SK-N-SH treated with all-trans-retinoic acid at 6 μM for 48 hours (cell line): Measurements from ENCODE around the gene PIK3CD.

Experiments
- ATAC-seq: fragments of 200-7000 bp; cut with Tn5 transposase; 3 replicates; pipeline ENCODE4 v1.9.1; 2020; ENCODE audit warnings: mild to moderate bottlenecking, moderate library complexity
- ARNTL ChIP-seq: fragments of 450-650 bp; formaldehyde crosslinking; IDR thresholded peaks from 2 replicates; pipeline ENCODE4 v1.5.0; 2020; ENCODE audit warnings: low read depth, mild to moderate bottlenecking, moderate library complexity, borderline replicate concordance
- BACH2 ChIP-seq: fragments of 250-450 bp; sonication (Bioruptor Pico); IDR thresholded peaks from 2 replicates; pipeline ENCODE4 v1.9.0; 2021; ENCODE audit warnings: mild to moderate bottlenecking, borderline replicate concordance
- CSDC2 ChIP-seq: fragments of 250-450 bp; sonication (Bioruptor Pico); IDR thresholded peaks from 2 replicates; pipeline ENCODE4 v1.5.0; 2020; ENCODE audit warnings: mild to moderate bottlenecking, moderate library complexity
- CSRNP3 ChIP-seq: fragments of 250-450 bp; sonication (Bioruptor Pico); IDR thresholded peaks from 2 replicates; pipeline ENCODE4 v1.5.1; 2021; ENCODE audit warnings: mild to moderate bottlenecking, moderate library complexity
- ESRRG ChIP-seq: fragments of 250-450 bp; sonication (Bioruptor Pico); IDR thresholded peaks from 2 replicates; pipeline ENCODE4 v1.6.1; 2021; ENCODE audit warnings: mild to moderate bottlenecking
- GLIS3 ChIP-seq: fragments of 250-450 bp; sonication (Bioruptor Pico); IDR thresholded peaks from 2 replicates; pipeline ENCODE4 v1.5.0; 2020; ENCODE audit warnings: mild to moderate bottlenecking, moderate library complexity
- ISL1 ChIP-seq: fragments of 250-450 bp; sonication (Bioruptor Pico); IDR thresholded peaks from 2 replicates; pipeline ENCODE4 v2.1.2; 2022; ENCODE audit warnings: mild to moderate bottlenecking, moderate library complexity
- OSR1 ChIP-seq: fragments of 250-450 bp; sonication (Bioruptor Pico); IDR thresholded peaks from 2 replicates; pipeline ENCODE4 v1.8.0; 2022; ENCODE audit warnings: moderate library complexity, mild to moderate bottlenecking, inconsistent platforms
- PATZ1 ChIP-seq: fragments of 250-450 bp; sonication (Bioruptor Pico); IDR thresholded peaks from 2 replicates; pipeline ENCODE4 v1.8.0; 2020; ENCODE audit warnings: mild to moderate bottlenecking, moderate library complexity, borderline replicate concordance
- POU6F1 ChIP-seq: fragments of 250-450 bp; sonication (Bioruptor Pico); IDR thresholded peaks from 2 replicates; pipeline ENCODE4 v1.8.0; 2021; ENCODE audit warnings: low read depth, mild to moderate bottlenecking, moderate library complexity, borderline replicate concordance
- PPARA ChIP-seq: fragments of 250-450 bp; sonication (Bioruptor Pico); IDR thresholded peaks from 2 replicates; pipeline ENCODE4 v1.5.0; 2020; ENCODE audit warnings: mild to moderate bottlenecking, borderline replicate concordance
- RARB ChIP-seq: fragments of 250-450 bp; sonication (Bioruptor Pico); IDR thresholded peaks from 2 replicates; pipeline ENCODE4 v1.8.0; 2021; ENCODE audit warnings: mild to moderate bottlenecking, moderate library complexity
- SNAI2 ChIP-seq: fragments of 250-450 bp; sonication (Bioruptor Pico); IDR thresholded peaks from 2 replicates; pipeline ENCODE4 v1.5.0; 2020; ENCODE audit warnings: mild to moderate bottlenecking, moderate library complexity
- TCF4 ChIP-seq: fragments of 250-450 bp; sonication (Bioruptor Pico); IDR thresholded peaks from 2 replicates; pipeline ENCODE4 v1.8.0; 2021; ENCODE audit warnings: mild to moderate bottlenecking, moderate library complexity, borderline replicate concordance
- TOX ChIP-seq: fragments of 250-450 bp; sonication (Bioruptor Pico); IDR thresholded peaks from 2 replicates; pipeline ENCODE4 v1.8.0; 2021; ENCODE audit warnings: mild to moderate bottlenecking, moderate library complexity, borderline replicate concordance
- TSHZ2 ChIP-seq: fragments of 250-450 bp; sonication (Bioruptor Pico); IDR thresholded peaks from 2 replicates; pipeline ENCODE4 v1.5.0; 2020; ENCODE audit warnings: mild to moderate bottlenecking, moderate library complexity
- ZC3H10 ChIP-seq: fragments of 250-450 bp; sonication (Bioruptor Pico); IDR thresholded peaks from 2 replicates; pipeline ENCODE4 v1.5.1; 2021; ENCODE audit warnings: mild to moderate bottlenecking, moderate library complexity
- ZFP3 ChIP-seq: fragments of 250-450 bp; sonication (Bioruptor Pico); IDR thresholded peaks from 2 replicates; pipeline ENCODE4 v1.5.0; 2020; ENCODE audit warnings: mild to moderate bottlenecking, moderate library complexity
- ZFP30 ChIP-seq: fragments of 450-650 bp; formaldehyde crosslinking; IDR thresholded peaks from 2 replicates; pipeline ENCODE4 v1.5.0; 2022; ENCODE audit warnings: mild to moderate bottlenecking, moderate library complexity
- ZNF565 ChIP-seq: fragments of 450-650 bp; formaldehyde crosslinking; conservative IDR thresholded peaks from 2 replicates; pipeline ENCODE4 v1.5.0; 2020; ENCODE audit warnings: low read depth, mild to moderate bottlenecking, moderate library complexity
- ZNF70 ChIP-seq: fragments of 450-650 bp; formaldehyde crosslinking; IDR thresholded peaks from 2 replicates; pipeline ENCODE4 v1.5.0; 2020; ENCODE audit warnings: mild to moderate bottlenecking, moderate library complexity
- ZNF8 ChIP-seq: fragments of 450-650 bp; formaldehyde crosslinking; IDR thresholded peaks from 2 replicates; pipeline ENCODE4 v1.5.0; 2020; ENCODE audit warnings: mild to moderate bottlenecking, moderate library complexity

The PIK3CD gene

GRCh38 chr1:9615316-9616063 lies 36.0 kb upstream of the PIK3CD start:
- ATAC-seq: peak; percentile 80
- TF ChIP-seq ARNTL (CRISPR knock-in tag) (no peak), ZFP30 (CRISPR knock-in tag) (no peak), TCF4 (CRISPR knock-in tag) (no peak), PPARA (CRISPR knock-in tag) (no peak), RARB (CRISPR knock-in tag) (no peak), ESRRG (no peak), ZNF565 (CRISPR knock-in tag) (no peak), ZFP3 (CRISPR knock-in tag) (no peak), PATZ1 (CRISPR knock-in tag) (no peak), ISL1 (CRISPR knock-in tag) (no peak), OSR1 (CRISPR knock-in tag) (no peak), CSDC2 (CRISPR knock-in tag) (no peak), CSRNP3 (CRISPR knock-in tag) (no peak), TOX (CRISPR knock-in tag) (no peak), BACH2 (CRISPR knock-in tag) (no peak), TSHZ2 (no peak), ZNF70 (CRISPR knock-in tag) (no peak), SNAI2 (CRISPR knock-in tag) (no peak), POU6F1 (CRISPR knock-in tag) (no peak)

GRCh38 chr1:9618909-9619679 lies 32.4 kb upstream of the PIK3CD start:
- ATAC-seq: no peak; the same call in 2 of the 3 replicates
- no peak for TF ChIP-seq PPARA (CRISPR knock-in tag)

GRCh38 chr1:9621032-9621431 lies 30.5 kb upstream of the PIK3CD start:
- ATAC-seq: no peak
- TF ChIP-seq PPARA (CRISPR knock-in tag) (no peak), ISL1 (CRISPR knock-in tag) (no peak), GLIS3 (CRISPR knock-in tag) (no peak), RARB (CRISPR knock-in tag) (no peak), ZNF70 (CRISPR knock-in tag) (no peak), CSDC2 (CRISPR knock-in tag) (no peak), ARNTL (CRISPR knock-in tag) (no peak), TOX (CRISPR knock-in tag) (no peak), POU6F1 (CRISPR knock-in tag) (no peak), ZFP30 (CRISPR knock-in tag) (no peak), OSR1 (CRISPR knock-in tag) (no peak), BACH2 (CRISPR knock-in tag) (no peak), ZNF8 (no peak), ESRRG (no peak), PATZ1 (CRISPR knock-in tag) (no peak), ZC3H10 (CRISPR knock-in tag) (no peak)
